SK-N-SH treated with all-trans-retinoic acid at 6 μM for 48 hours (cell line): ENCODE results near the gene RUFY3.

Source experiments
- ATAC-seq: fragments of 200-7000 bp; cut with Tn5 transposase; 3 replicates; pipeline ENCODE4 v1.9.1; 2020; ENCODE audit warnings: mild to moderate bottlenecking, moderate library complexity
- ARNTL ChIP-seq: fragments of 450-650 bp; formaldehyde crosslinking; IDR thresholded peaks from 2 replicates; pipeline ENCODE4 v1.5.0; 2020; ENCODE audit warnings: low read depth, mild to moderate bottlenecking, moderate library complexity, borderline replicate concordance
- CSDC2 ChIP-seq: fragments of 250-450 bp; sonication (Bioruptor Pico); IDR thresholded peaks from 2 replicates; pipeline ENCODE4 v1.5.0; 2020; ENCODE audit warnings: mild to moderate bottlenecking, moderate library complexity
- ESRRG ChIP-seq: fragments of 250-450 bp; sonication (Bioruptor Pico); IDR thresholded peaks from 2 replicates; pipeline ENCODE4 v1.6.1; 2021; ENCODE audit warnings: mild to moderate bottlenecking
- GLIS3 ChIP-seq: fragments of 250-450 bp; sonication (Bioruptor Pico); IDR thresholded peaks from 2 replicates; pipeline ENCODE4 v1.5.0; 2020; ENCODE audit warnings: mild to moderate bottlenecking, moderate library complexity
- ISL1 ChIP-seq: fragments of 250-450 bp; sonication (Bioruptor Pico); IDR thresholded peaks from 2 replicates; pipeline ENCODE4 v2.1.2; 2022; ENCODE audit warnings: mild to moderate bottlenecking, moderate library complexity
- PATZ1 ChIP-seq: fragments of 250-450 bp; sonication (Bioruptor Pico); IDR thresholded peaks from 2 replicates; pipeline ENCODE4 v1.8.0; 2020; ENCODE audit warnings: mild to moderate bottlenecking, moderate library complexity, borderline replicate concordance
- POU6F1 ChIP-seq: fragments of 250-450 bp; sonication (Bioruptor Pico); IDR thresholded peaks from 2 replicates; pipeline ENCODE4 v1.8.0; 2021; ENCODE audit warnings: low read depth, mild to moderate bottlenecking, moderate library complexity, borderline replicate concordance
- PPARA ChIP-seq: fragments of 250-450 bp; sonication (Bioruptor Pico); IDR thresholded peaks from 2 replicates; pipeline ENCODE4 v1.5.0; 2020; ENCODE audit warnings: mild to moderate bottlenecking, borderline replicate concordance
- SNAI2 ChIP-seq: fragments of 250-450 bp; sonication (Bioruptor Pico); IDR thresholded peaks from 2 replicates; pipeline ENCODE4 v1.5.0; 2020; ENCODE audit warnings: mild to moderate bottlenecking, moderate library complexity
- TCF4 ChIP-seq: fragments of 250-450 bp; sonication (Bioruptor Pico); IDR thresholded peaks from 2 replicates; pipeline ENCODE4 v1.8.0; 2021; ENCODE audit warnings: mild to moderate bottlenecking, moderate library complexity, borderline replicate concordance
- TOX ChIP-seq: fragments of 250-450 bp; sonication (Bioruptor Pico); IDR thresholded peaks from 2 replicates; pipeline ENCODE4 v1.8.0; 2021; ENCODE audit warnings: mild to moderate bottlenecking, moderate library complexity, borderline replicate concordance
- TSHZ2 ChIP-seq: fragments of 250-450 bp; sonication (Bioruptor Pico); IDR thresholded peaks from 2 replicates; pipeline ENCODE4 v1.5.0; 2020; ENCODE audit warnings: mild to moderate bottlenecking, moderate library complexity
- ZFP30 ChIP-seq: fragments of 450-650 bp; formaldehyde crosslinking; IDR thresholded peaks from 2 replicates; pipeline ENCODE4 v1.5.0; 2022; ENCODE audit warnings: mild to moderate bottlenecking, moderate library complexity
- ZNF565 ChIP-seq: fragments of 450-650 bp; formaldehyde crosslinking; conservative IDR thresholded peaks from 2 replicates; pipeline ENCODE4 v1.5.0; 2020; ENCODE audit warnings: low read depth, mild to moderate bottlenecking, moderate library complexity
- TF ChIP-seq, protein P1 (sequence below): fragments of 250-450 bp; sonication (Bioruptor Pico); IDR thresholded peaks from 2 replicates; pipeline ENCODE4 v1.5.1; 2020; ENCODE audit warnings: low read depth, mild to moderate bottlenecking, moderate library complexity
- TF ChIP-seq, protein P2 (sequence below): fragments of 250-450 bp; sonication (Bioruptor Pico); IDR thresholded peaks from 2 replicates; pipeline ENCODE4 v1.5.1; 2021; ENCODE audit warnings: mild to moderate bottlenecking, moderate library complexity

Gene RUFY3

DNA sequence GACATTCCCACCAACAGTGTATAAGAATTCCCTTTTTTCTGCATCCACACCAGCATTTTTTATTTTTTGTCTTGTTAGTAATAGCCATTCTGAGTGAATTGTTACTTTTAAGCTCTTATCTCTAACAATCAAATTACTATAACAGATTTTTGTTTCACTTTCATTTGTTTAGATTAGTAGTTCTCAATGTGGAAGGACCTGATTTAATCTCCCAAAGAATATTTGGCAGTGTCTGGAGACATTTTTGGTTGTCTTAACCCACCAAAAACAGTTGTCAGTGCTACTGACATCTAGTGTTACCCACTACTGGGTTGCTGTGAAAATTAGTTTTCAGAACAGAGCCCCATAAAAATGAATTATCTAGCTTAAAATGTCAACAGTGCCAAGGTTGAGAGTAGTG is 37.9 kb downstream of the RUFY3 start (continued):
- TF ChIP-seq TSHZ2 (no peak), TOX (CRISPR knock-in tag) (no peak), ARNTL (no peak)
- TF ChIP-seq, all 23 proteins: peak for 0

DNA sequence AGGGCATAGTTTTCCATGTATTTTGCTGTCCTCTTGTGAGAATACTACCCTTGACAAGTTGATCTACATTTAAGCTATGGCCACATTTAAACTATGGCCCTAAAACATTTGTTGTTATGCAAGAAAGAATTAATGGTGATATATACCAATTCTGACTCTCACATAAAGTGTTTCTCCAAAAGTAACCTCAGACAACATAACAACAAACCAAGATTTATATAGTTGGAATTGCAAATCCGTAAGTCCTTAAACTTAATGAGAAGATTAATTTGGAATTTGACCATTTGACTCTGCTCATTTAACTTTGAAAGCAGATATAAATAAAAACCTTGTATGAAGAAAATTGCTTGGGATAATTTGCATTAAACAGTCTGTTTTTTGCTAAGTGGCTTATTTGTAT is 38.9 kb downstream of the RUFY3 start:
- ATAC-seq = no peak

More for the DNA sequence above, 38.9 kb downstream of the RUFY3 start:
- TF ChIP-seq ZFP30 (CRISPR knock-in tag) (no peak), ISL1 (CRISPR knock-in tag) (no peak), POU6F1 (CRISPR knock-in tag) (no peak), SNAI2 (CRISPR knock-in tag) (no peak), ZNF565 (CRISPR knock-in tag) (no peak), PATZ1 (CRISPR knock-in tag) (no peak), PPARA (no peak), GLIS3 (CRISPR knock-in tag) (no peak), ESRRG (no peak), CSDC2 (CRISPR knock-in tag) (no peak), TOX (CRISPR knock-in tag) (no peak), TCF4 (CRISPR knock-in tag) (no peak), TSHZ2 (no peak)
- TF ChIP-seq, protein P1, sequence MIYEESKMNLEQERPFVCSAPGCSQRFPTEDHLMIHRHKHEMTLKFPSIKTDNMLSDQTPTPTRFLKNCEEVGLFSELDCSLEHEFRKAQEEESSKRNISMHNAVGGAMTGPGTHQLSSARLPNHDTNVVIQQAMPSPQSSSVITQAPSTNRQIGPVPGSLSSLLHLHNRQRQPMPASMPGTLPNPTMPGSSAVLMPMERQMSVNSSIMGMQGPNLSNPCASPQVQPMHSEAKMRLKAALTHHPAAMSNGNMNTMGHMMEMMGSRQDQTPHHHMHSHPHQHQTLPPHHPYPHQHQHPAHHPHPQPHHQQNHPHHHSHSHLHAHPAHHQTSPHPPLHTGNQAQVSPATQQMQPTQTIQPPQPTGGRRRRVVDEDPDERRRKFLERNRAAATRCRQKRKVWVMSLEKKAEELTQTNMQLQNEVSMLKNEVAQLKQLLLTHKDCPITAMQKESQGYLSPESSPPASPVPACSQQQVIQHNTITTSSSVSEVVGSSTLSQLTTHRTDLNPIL = no peak
- TF ChIP-seq, protein P2, sequence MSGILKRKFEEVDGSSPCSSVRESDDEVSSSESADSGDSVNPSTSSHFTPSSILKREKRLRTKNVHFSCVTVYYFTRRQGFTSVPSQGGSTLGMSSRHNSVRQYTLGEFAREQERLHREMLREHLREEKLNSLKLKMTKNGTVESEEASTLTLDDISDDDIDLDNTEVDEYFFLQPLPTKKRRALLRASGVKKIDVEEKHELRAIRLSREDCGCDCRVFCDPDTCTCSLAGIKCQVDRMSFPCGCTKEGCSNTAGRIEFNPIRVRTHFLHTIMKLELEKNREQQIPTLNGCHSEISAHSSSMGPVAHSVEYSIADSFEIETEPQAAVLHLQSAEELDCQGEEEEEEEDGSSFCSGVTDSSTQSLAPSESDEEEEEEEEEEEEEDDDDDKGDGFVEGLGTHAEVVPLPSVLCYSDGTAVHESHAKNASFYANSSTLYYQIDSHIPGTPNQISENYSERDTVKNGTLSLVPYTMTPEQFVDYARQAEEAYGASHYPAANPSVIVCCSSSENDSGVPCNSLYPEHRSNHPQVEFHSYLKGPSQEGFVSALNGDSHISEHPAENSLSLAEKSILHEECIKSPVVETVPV (CRISPR knock-in tag) = no peak
- TF ChIP-seq, all 23 proteins: peak for 0
